Measurements from ENCODE around the gene SH3BP5. TPM values are rescaled to one million over a fixed set of nuclear protein-coding genes. Genes with fewer than 3 reads are reported as not detected.

The SH3BP5 gene
- total RNA-seq, 2 experiments from 2014 or later = 15.1 to 31.3 TPM

GRCh38 chr3:15346516-15346915, 14.1 kb upstream of the SH3BP5 start:
- no peaks in the 10 kb centered on the region for H3K9me2 ChIP-seq (ENCODE audit: insufficient read depth, low read length)
- CTCF ChIA-PET (ENCODE audit: unreplicated experiment) = interaction anchor here (1.1 kb wide), 1 partner anchor 18 kb away, joined by 4 read pairs; no protein-coding TSS in a partner anchor
- TF ChIP-seq EZH2phosphoT487 (IDR thresholded peaks at IDR 0.05; ENCODE audit: borderline replicate concordance, low read depth, low read length) (no peak), CTCF (conservative IDR thresholded peaks at IDR 0.05; ENCODE audit: low read length) (no peak)
- no TSS peak for BruUV-seq (replicated peaks)
- H3K4me2 ChIP-seq (ENCODE audit: low read length) = peak overlapping the region; percentile 58; the same call in 1 of the 2 replicates
- H3K4me3 ChIP-seq (ENCODE audit: low read depth, low read length, poor library complexity, severe bottlenecking) = no peak overlapping the region
- intact Hi-C loops (cut with micrococcal nuclease; ENCODE audit: unreplicated experiment) = no loop called here
- no peak for DNase-seq (ENCODE audit: low spot score)
- peak overlapping the region; percentile 91 for H3K27ac ChIP-seq (ENCODE audit: low read depth, low read length, poor library complexity, severe bottlenecking)
- H3K4me1 ChIP-seq (ENCODE audit: insufficient read depth, low read length, poor library complexity, severe bottlenecking) = peaks cover 60% of the 10 kb centered on the region
- H3K36me3 ChIP-seq (ENCODE audit: insufficient read depth, low read length) = no peaks in the 10 kb centered on the region; the same call in 1 of the 2 replicates
- peaks cover 26% of the 10 kb centered on the region; the same call in 1 of the 2 replicates for H3K9me3 ChIP-seq (ENCODE audit: low read length)
- H3K79me2 ChIP-seq (ENCODE audit: insufficient read depth, low read depth, low read length) = no peaks in the 10 kb centered on the region
- no peaks in the 10 kb centered on the region for H4K20me1 ChIP-seq (ENCODE audit: insufficient read depth, low read length)
- H2AFZ ChIP-seq (ENCODE audit: low read length) = peak overlapping the region; percentile 86; the same call in 1 of the 2 replicates
- POLR2A ChIA-PET = interaction anchor here (0.6 to 3.4 kb wide), 12 partner anchors 9 to 133 kb away, joined by 3 to 30 read pairs (median 6); partner anchors contain the start of gene SH3BP5

- TF ChIP-seq CTCF (conservative IDR thresholded peaks at IDR 0.05; ENCODE audit: low read length) = no peak
- no peak for TF ChIP-seq EZH2phosphoT487 (IDR thresholded peaks at IDR 0.05; ENCODE audit: borderline replicate concordance, low read depth, low read length)
- Histone ChIP-seq H3K27ac (ENCODE audit: low read depth, low read length, poor library complexity, severe bottlenecking) (peak overlapping the region; percentile 91), H3K9me3 (ENCODE audit: low read length) (peaks cover 22% of the 10 kb centered on the region; the same call in 1 of the 2 replicates), H3K79me2 (ENCODE audit: insufficient read depth, low read depth, low read length) (no peaks in the 10 kb centered on the region), H3K36me3 (ENCODE audit: insufficient read depth, low read length) (no peaks in the 10 kb centered on the region; the same call in 1 of the 2 replicates), H3K4me2 (ENCODE audit: low read length) (peak overlapping the region; percentile 58), H3K4me3 (ENCODE audit: low read depth, low read length, poor library complexity, severe bottlenecking) (peak overlapping the region; percentile 5), H3K9me2 (ENCODE audit: insufficient read depth, low read length) (no peaks in the 10 kb centered on the region), H3K4me1 (ENCODE audit: insufficient read depth, low read length, poor library complexity, severe bottlenecking) (peaks cover 60% of the 10 kb centered on the region), H4K20me1 (ENCODE audit: insufficient read depth, low read length) (no peaks in the 10 kb centered on the region), H2AFZ (ENCODE audit: low read length) (peak overlapping the region; percentile 86)
- CTCF ChIA-PET (ENCODE audit: unreplicated experiment) = interaction anchor here (0.8 to 1.1 kb wide), 2 partner anchors 17 to 79 kb away, joined by 3 to 4 read pairs; no protein-coding TSS in a partner anchor
- POLR2A ChIA-PET = interaction anchor here (0.5 to 3.4 kb wide), 24 partner anchors 8 to 649 kb away, joined by 3 to 30 read pairs (median 4); partner anchors contain the start of genes CAPN7 and SH3BP5
- no TSS peak for BruUV-seq (replicated peaks)
- DNase-seq (ENCODE audit: low spot score) = peak; percentile 87
- intact Hi-C loops (cut with micrococcal nuclease; ENCODE audit: unreplicated experiment) = loop anchor here (1.0 kb wide), 3 partner anchors 13 to 40 kb away; partner anchors contain the start of gene SH3BP5
Observed at GRCh38 chr3:15345608-15346137, 13.3 kb upstream of the SH3BP5 start.
